HG03378 (cell line): Measurements from ENCODE around the gene BTBD16.

Experiments
- ATAC-seq: cut with Tn5 transposase; IDR thresholded peaks from one replicate; pipeline ENCODE4 v1.9.1; 2021; ENCODE audit warnings: mild to moderate bottlenecking, moderate library complexity; ENCODE audit not compliant: unreplicated experiment

BTBD16 gene

GRCh38 chr10:122271076-122271475, at the start of gene BTBD16:
TSS of gene BTBD16 (plus strand) at chr10:122271296. CDS start at chr10:122275082, 3,786 bp downstream.
- no peak for ATAC-seq

DNA sequence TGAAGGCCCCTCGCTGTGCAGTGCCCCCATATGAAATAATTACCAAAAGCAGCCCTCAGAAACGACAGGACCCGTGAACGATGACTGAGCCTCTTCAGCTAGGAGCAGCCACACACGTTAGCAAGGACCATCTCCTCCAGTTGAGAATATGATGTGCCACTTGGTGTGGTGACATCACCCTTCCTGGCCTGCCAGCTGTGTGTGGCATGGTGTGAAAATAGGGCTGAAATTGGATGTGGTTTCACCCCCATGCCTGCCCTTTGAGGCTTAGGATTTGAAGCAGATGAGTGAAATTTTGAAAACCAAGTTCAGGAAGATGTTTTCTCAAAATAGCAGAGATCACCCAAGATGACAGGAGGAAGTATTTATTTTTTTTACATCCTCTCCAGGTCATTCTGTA, 49.1 kb upstream of the BTBD16 start:
- no peak for ATAC-seq

- ATAC-seq, result no peak
These were observed 48.5 kb upstream of the BTBD16 start for GRCh38 chr10:122222638-122223037.

- no peak for ATAC-seq
These were observed 46.9 kb upstream of the BTBD16 start for GRCh38 chr10:122224159-122224558.

DNA sequence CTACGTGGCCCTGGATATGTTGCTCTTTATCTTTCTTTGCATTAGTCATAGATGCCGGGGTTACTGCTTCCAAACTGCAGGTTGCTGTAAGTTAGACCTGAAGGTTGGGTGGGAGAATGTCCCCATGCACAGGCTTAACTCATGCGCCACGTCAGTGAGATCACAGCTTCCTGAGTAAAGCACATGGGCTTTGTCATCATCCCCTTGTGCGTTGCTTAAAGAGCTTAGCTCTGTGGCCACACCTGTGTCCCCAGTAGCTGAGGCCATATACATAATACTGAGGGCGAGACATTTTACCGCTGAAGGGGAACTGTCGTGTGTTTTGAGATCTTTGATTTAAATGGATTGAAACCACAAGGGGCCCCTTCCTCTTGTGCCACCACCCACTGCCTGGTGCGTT, 45.8 kb upstream of the BTBD16 start:
- no peak for ATAC-seq

- no peak for ATAC-seq
These were observed 43.3 kb upstream of the BTBD16 start for GRCh38 chr10:122227754-122228153.

- ATAC-seq, result no peak
These were observed 41.4 kb upstream of the BTBD16 start for GRCh38 chr10:122229666-122230065.

- no peak for ATAC-seq
These were observed 40.9 kb upstream of the BTBD16 start for GRCh38 chr10:122230222-122230621.

GRCh38 chr10:122232769-122233168, 38.3 kb upstream of the BTBD16 start:
- no peak for ATAC-seq

- ATAC-seq, result no peak
These were observed 37.2 kb upstream of the BTBD16 start for GRCh38 chr10:122233857-122234348.

DNA sequence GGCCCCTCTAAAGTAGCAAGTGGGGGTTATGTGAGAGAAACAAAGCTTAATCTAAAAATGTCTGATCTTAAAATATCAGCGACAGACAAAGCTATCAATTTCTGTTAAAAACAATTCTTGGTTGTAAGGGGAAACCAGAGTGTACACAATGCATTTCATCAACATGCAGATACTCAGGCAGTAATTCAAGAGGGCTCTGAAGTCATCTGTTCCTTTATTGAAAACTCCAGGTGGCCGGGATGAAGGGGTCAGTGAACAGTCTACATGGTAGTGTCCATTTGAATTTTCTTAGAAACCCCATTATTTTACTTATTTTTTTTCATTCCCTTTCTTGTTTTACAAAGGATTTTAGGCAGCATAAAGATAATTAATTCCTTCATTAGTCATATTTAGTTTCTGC, 36.7 kb upstream of the BTBD16 start:
- ATAC-seq, result no peak

GRCh38 chr10:122236690-122237306, 34.3 kb upstream of the BTBD16 start:
- no peak for ATAC-seq

GRCh38 chr10:122237331-122237990, 33.6 kb upstream of the BTBD16 start:
- ATAC-seq, result no peak

- ATAC-seq, result no peak
These were observed 31.4 kb upstream of the BTBD16 start for GRCh38 chr10:122239578-122240257.

- no peak for ATAC-seq
These were observed 30.7 kb upstream of the BTBD16 start for GRCh38 chr10:122240401-122240800.

DNA sequence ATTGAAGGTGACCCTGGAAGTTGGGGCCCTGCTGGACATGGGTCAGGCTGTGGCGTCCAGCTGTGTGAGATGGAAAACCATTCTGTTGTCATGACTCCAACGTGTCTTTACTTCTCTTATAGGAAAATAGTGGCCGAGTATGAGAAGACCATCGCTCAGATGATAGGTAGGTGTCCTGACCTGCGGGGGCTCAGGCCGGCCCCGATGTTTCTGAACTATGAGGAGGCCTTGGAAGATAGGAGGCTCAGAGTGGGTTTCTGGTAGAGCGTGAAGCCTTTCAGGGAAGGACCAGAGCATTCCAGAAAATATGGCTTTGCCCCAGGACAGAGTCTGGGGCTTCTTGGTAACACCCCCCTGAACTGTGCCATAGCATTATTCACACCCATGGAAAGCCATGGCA, 29.3 kb upstream of the BTBD16 start:
- ATAC-seq, result no peak

GRCh38 chr10:122243550-122243949, 27.5 kb upstream of the BTBD16 start:
- no peak for ATAC-seq

DNA sequence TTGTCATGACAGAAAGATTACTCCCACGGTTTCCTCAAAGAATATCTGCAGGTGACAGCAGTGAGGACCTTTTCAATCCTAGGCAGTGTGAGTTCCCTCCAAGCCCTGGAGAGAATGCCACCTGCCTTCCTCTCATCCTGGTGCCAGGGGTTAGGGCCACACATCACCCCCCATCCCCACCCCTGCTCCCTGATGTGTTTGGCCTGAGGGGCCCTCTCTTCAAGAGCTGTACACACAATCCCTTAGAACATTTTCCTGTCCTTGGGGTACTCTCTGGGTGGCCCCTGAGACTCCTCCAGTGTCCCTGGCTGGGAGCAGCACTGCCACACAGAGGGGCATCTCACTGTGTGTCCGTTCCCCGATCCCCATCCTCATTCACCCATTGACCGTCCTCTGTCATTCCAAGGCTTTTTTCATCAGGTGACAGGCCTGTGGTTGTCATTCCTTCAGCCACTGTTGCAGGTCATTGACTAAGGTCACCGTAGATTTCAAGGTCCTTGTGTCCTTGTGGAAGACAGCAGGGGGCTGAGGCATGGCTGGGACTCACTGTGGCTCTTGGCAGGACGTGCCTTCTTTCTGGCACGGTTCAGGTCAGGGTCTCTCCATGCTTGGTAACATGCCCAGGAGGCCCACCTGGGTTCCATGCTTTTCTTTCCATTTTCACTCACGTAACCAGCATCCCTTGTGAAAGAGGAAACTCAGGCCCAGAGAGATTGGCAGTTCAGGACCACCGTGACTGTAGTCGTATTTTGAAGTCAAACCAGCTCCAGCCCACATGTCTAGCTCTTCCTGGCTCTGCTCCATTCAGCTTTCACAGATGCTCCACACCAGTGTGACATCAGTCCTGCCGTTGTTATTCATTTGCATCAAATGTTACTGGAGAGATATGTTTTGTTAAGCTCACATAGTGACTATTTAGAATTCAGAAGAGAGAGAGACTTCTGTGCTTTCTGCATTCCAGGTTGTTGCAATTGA, 26.8 kb upstream of the BTBD16 start:
- no peak for ATAC-seq

GRCh38 chr10:122245136-122245535, 26.0 kb upstream of the BTBD16 start:
- ATAC-seq, result no peak

DNA sequence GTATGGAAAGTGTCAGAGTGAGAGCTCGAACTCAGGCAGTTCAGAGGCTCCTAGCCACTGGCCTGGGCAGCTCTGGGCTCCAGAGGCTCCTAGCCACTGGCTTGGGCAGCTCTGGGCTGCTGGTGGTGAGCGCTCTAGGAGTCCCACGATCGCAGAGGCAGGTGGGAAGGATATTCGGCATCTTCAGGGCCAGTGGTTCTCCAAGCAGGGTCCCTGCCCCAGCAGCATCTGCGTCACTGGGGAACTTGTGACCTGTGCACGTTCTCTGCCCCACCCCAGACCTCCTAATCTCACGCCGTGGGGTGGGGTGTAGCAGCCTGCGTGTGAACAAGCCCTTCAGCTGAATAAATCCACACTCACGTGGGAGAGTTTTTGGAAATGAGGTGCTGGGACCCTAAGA, 25.2 kb upstream of the BTBD16 start:
- ATAC-seq, result no peak
